HG03045 (cell line): ENCODE measurements around the gene ELOA.

Experiments used
- ATAC-seq: cut with Tn5 transposase; IDR thresholded peaks from one replicate; pipeline ENCODE4 v1.9.1; 2021; ENCODE audit warnings: mild to moderate bottlenecking, moderate library complexity; ENCODE audit not compliant: unreplicated experiment

Gene ELOA

GRCh38 chr1:23743287-23744152 is at the start of gene ELOA:
TSS of gene ELOA (plus strand) at chr1:23743471. CDS start at chr1:23743504, 33 bp downstream.
- ATAC-seq: peak; percentile 81

GRCh38 chr1:23693599-23693998 is 49.7 kb upstream of the ELOA start:
- ATAC-seq: no peak

GRCh38 chr1:23694371-23694770 is 48.9 kb upstream of the ELOA start:
- no peak for ATAC-seq

GRCh38 chr1:23695667-23696066 is 47.6 kb upstream of the ELOA start:
- no peak for ATAC-seq

- ATAC-seq: no peak
These were observed 46.8 kb upstream of the ELOA start for GRCh38 chr1:23696335-23696989.

- no peak for ATAC-seq
These were observed 44.8 kb upstream of the ELOA start for GRCh38 chr1:23698466-23698865.

- ATAC-seq: no peak
These were observed 43.7 kb upstream of the ELOA start for GRCh38 chr1:23699280-23700179.

- ATAC-seq: no peak
These were observed 42.0 kb upstream of the ELOA start for GRCh38 chr1:23701310-23701709.

- ATAC-seq: no peak
These were observed 41.3 kb upstream of the ELOA start for GRCh38 chr1:23701996-23702395.

- no peak for ATAC-seq
These were observed 38.3 kb upstream of the ELOA start for GRCh38 chr1:23704834-23705495.

GRCh38 chr1:23709229-23709628 is 34.0 kb upstream of the ELOA start:
- no peak for ATAC-seq

GRCh38 chr1:23718482-23718881 is 24.8 kb upstream of the ELOA start:
- no peak for ATAC-seq

- ATAC-seq: no peak
These were observed 24.0 kb upstream of the ELOA start for GRCh38 chr1:23719162-23719820.

- peak; percentile 58 for ATAC-seq
These were observed 22.8 kb upstream of the ELOA start for GRCh38 chr1:23720256-23720995.

- ATAC-seq: no peak
These were observed 20.6 kb upstream of the ELOA start for GRCh38 chr1:23722652-23723051.

- ATAC-seq: no peak
These were observed 16.6 kb upstream of the ELOA start for GRCh38 chr1:23726686-23727085.

GRCh38 chr1:23727362-23727811 is 15.9 kb upstream of the ELOA start:
- no peak for ATAC-seq

- no peak for ATAC-seq
These were observed 10.7 kb upstream of the ELOA start for GRCh38 chr1:23732363-23733224.
